Activated naive CD4-positive, alpha-beta T cell treated with Interleukin-2 at 50 U/mL for 16 hours (primary cell): ENCODE results near the gene ERAS.
"Not testable (repeated sequence)": the region's sequence is repeated elsewhere in the genome, so short reads cannot be mapped to it uniquely, and the experiment has no call there.

Experiments
- DNase-seq: peaks from one replicate; pipeline ENCODE4 v3.0.0-alpha.2; 2020

ERAS gene

GRCh38 chrX:48835524-48836329 is 9.4 kb downstream of the ERAS start, which contains the start of gene PCSK1N:
TSS of gene PCSK1N (minus strand) at chrX:48835610. CDS start at chrX:48835532, 78 bp downstream.
- peak; percentile 14 for DNase-seq

DNA sequence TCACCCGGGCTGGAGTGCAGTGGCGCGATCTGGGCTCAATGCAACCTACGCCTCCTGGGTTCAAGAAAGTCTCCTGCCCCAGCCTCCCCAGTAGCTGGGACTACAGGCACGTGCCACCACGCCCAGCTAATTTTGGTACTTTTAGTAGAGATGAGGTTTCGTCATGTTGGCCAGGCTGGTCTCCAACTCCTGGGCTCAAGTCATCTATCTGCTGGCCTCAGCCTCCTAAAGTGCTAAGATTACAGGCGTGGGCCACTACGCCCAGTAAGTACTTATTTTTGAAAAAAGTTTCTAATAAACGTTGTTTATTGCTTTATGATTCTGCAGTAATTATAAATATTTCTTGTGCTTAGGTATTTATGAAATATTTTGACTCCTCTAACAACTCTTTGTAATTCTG is 13.4 kb downstream of the ERAS start:
- DNase-seq, result no peak

DNA sequence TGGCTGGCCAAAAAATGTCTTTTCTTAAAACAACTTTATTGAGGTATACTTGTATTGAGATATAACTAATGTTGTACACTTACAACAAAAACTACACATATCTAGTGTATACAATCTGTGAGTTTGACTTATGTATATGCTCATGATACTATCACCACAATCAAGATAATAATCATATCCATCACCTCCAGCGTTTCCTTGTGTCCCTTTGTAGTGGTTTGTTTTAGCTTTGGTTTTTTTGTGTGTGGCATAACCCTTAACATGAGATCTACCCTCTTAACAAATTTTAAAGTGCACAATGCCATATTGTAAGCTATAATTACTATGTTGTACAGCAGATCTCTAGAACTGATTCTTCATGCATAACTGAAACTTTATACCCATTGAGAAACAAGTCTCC is 22.5 kb downstream of the ERAS start:
- no peak for DNase-seq

DNA sequence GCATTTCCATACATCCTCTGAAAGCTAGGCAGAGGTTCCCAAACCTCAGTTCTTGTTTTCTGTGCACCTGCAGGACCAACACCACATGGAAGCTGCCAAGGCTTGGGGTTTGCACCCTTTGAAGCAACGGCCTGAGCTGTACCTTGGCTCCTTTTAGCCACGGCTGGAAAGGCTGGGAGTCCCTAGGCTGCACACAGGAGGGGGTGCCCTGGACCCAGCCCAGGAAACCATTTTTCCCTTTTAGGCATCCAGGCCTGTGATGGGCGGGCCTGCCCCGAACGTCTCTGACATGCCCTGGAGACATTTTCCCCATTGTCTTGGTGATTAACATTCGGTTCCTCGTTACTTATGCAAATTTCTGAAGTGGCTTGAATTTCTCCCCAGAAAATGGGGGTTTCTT is 26.5 kb downstream of the ERAS start:
- DNase-seq, result no peak

- DNase-seq, result not testable (repeated sequence)
Measured at GRCh38 chrX:48853494-48853893, 27.2 kb downstream of the ERAS start.

DNA sequence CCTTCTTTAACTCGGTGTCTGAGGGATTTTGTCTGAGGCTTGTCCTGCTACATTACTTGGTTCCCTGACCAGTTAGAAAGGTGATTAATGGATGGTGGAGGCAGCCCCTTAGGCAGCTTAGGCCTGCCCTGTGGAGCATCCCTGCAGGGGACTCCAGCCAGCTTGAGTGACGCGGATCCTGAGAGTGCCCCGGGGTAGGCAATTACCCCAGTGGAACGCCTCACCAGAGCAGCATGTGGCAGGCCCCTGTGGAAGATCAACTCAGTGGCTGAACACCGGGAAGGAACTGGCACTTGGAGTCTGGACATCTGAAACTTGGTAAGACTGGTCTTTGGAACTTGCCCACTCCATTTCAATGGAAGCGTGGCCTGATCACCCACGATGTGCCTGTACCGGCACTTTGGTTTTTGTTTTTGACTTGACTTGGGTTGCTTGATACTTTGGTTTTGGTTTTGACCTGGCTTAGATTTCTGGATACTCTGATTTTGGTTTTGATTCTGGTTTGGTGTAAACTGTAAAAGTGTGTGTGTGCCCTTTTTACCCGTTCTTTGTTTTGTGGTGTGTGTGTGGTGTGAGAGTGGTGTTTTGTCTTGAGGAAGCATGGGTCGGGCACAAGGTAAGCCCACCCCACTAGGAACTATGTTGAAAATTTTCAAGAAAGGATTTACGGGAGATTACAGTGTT is 27.9 kb downstream of the ERAS start:
- not testable (repeated sequence) for DNase-seq

- no peak for DNase-seq
Measured at GRCh38 chrX:48854898-48855297, 28.6 kb downstream of the ERAS start.

- no peak for DNase-seq
Measured at GRCh38 chrX:48864210-48864609, 37.9 kb downstream of the ERAS start.

DNA sequence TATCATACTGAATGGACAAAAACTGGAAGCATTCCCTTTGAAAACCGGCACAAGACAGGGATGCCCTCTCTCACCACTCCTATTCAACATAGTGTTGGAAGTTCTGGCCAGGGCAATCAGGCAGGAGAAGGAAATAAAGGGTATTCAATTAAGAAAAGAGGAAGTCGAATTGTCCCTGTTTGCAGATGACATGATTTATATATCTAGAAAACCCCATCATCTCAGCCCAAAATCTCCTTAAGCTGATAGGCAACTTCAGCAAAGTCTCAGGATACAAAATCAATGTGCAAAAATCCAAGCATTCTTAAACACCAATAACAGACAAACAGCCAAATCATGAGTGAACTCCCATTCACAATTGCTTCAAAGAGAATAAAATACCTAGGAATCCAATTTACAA is 45.7 kb downstream of the ERAS start:
- not testable (repeated sequence) for DNase-seq

DNA sequence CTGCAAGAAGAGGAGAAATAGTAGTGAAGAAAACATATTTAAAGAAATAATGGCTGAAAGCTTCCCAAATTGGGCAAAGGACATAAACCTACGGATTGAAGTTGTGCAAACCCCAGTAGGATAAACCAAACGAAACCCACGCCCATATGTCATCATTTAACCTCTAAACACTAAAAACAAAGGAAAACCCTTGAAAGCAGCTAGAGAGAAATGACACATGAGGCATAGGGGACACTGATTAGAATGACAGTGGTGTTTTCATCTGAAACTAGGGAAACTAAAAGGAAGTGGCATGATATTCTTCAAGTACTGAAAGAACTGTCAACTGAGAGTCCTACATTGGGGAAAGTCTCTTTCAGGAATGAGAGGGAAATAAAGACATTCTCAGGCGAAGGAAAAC is 50.6 kb downstream of the ERAS start:
- not testable (repeated sequence) for DNase-seq
